Neural progenitor cell (in vitro differentiated cells): ENCODE data around the gene HCK. TPM values are rescaled to one million over a fixed set of nuclear protein-coding genes. Genes with fewer than 3 reads are reported as not detected.

ENCODE experiments used
- DNase-seq: peaks from one replicate; pipeline ENCODE4 v3.0.0-alpha.2; 2016; ENCODE audit warnings: low spot score
- H2AFZ ChIP-seq: fragments of 200-600 bp; sonication (generic); replicated peaks from 2 replicates; pipeline ENCODE4 v1.6.1; 2016; ENCODE audit warnings: antibody characterized with exemption
- H3F3A ChIP-seq: fragments of 200-600 bp; sonication (generic); 2 replicates; pipeline ENCODE4 v1.6.1; 2016; ENCODE audit warnings: antibody characterized with exemption, low read depth
- H3K27ac ChIP-seq: fragments of 200-600 bp; sonication (generic); 2 replicates; pipeline ENCODE4 v1.5.1; 2016; ENCODE audit warnings: mild to moderate bottlenecking
- H3K27me3 ChIP-seq: fragments of 200-600 bp; sonication (generic); 2 replicates; pipeline ENCODE4 v1.6.1; 2016; ENCODE audit warnings: mild to moderate bottlenecking, moderate library complexity
- H3K36me3 ChIP-seq: fragments of 200-600 bp; sonication (generic); 2 replicates; pipeline ENCODE4 v1.5.1; 2016
- H3K4me1 ChIP-seq: fragments of 200-600 bp; sonication (generic); 2 replicates; pipeline ENCODE4 v1.6.1; 2016; ENCODE audit warnings: mixed run types
- H3K4me2 ChIP-seq: fragments of 200-600 bp; sonication (generic); 2 replicates; pipeline ENCODE4 v1.6.1; 2016
- H3K4me3 ChIP-seq: fragments of 200-600 bp; sonication (generic); 2 replicates; pipeline ENCODE4 v1.5.1; 2016
- H3K79me2 ChIP-seq: fragments of 200-600 bp; sonication (generic); 2 replicates; pipeline ENCODE4 v1.6.1; 2016; ENCODE audit warnings: low read depth
- H3K9ac ChIP-seq: fragments of 200-600 bp; sonication (generic); 2 replicates; pipeline ENCODE4 v1.6.1; 2016
- H3K9me3 ChIP-seq: fragments of 200-600 bp; sonication (generic); 2 replicates; pipeline ENCODE4 v1.5.1; 2016; ENCODE audit warnings: low read depth
- H4K20me1 ChIP-seq: fragments of 200-600 bp; sonication (generic); 2 replicates; pipeline ENCODE4 v1.6.1; 2016; ENCODE audit warnings: low read depth
- H3K27ac Mint-ChIP-seq: 3 replicates; pipeline ENCODE4 v1.8.0; 2021; ENCODE audit warnings: mixed read lengths
- H3K27me3 Mint-ChIP-seq: 2 replicates; pipeline ENCODE4 v1.8.0; 2022; ENCODE audit warnings: low read depth, mild to moderate bottlenecking, inconsistent platforms, moderate library complexity, mixed read lengths; ENCODE audit not compliant: insufficient read depth
- H3K36me3 Mint-ChIP-seq: 3 replicates; pipeline ENCODE4 v1.8.0; 2021; ENCODE audit warnings: mixed read lengths
- H3K4me1 Mint-ChIP-seq: 3 replicates; pipeline ENCODE4 v1.8.0; 2021; ENCODE audit warnings: mixed read lengths
- H3K4me3 Mint-ChIP-seq: 3 replicates; pipeline ENCODE4 v1.8.0; 2021; ENCODE audit warnings: mild to moderate bottlenecking, moderate library complexity, mixed read lengths
- H3K9me3 Mint-ChIP-seq: 3 replicates; pipeline ENCODE4 v1.8.0; 2020; ENCODE audit warnings: mixed read lengths
- CTCF ChIP-seq: fragments of 200-600 bp; sonication (generic); IDR thresholded peaks from 2 replicates; pipeline ENCODE4 v1.5.1; 2017; ENCODE audit warnings: antibody characterized with exemption, mild to moderate bottlenecking
- EZH2 ChIP-seq: fragments of 200-600 bp; sonication (generic); IDR thresholded peaks from 2 replicates; pipeline ENCODE4 v1.6.1; 2017; ENCODE audit warnings: antibody characterized with exemption, mild to moderate bottlenecking, moderate library complexity
- EZH2phosphoT487 ChIP-seq: fragments of 200-600 bp; sonication (generic); IDR thresholded peaks from 2 replicates; pipeline ENCODE4 v1.6.1; 2017; ENCODE audit warnings: antibody characterized with exemption
- total RNA-seq: library from RNA; depleted of rRNA; stranded (reverse); fragments of >200 nt; gene quantifications from 2 replicates; pipeline ENCODE4 v1.2.3, GENCODE V29; 2015; ENCODE audit warnings: low replicate concordance

Gene HCK
- total RNA-seq, 1 donor from 2014 or later, result not detected

GRCh38 chr20:32063695-32064094 is 11.7 kb downstream of the HCK start:
- no peaks in the 10 kb centered on the region for H3K9me3 Mint-ChIP-seq
- peaks cover 3% of the 10 kb centered on the region for H3K4me1 ChIP-seq
- TF ChIP-seq EZH2 (no peak), EZH2phosphoT487 (no peak), CTCF (no peak)
- no peaks in the 10 kb centered on the region for H4K20me1 ChIP-seq
- H3K4me3 Mint-ChIP-seq, result no peak overlapping the region
- no peak overlapping the region for H3K4me2 ChIP-seq
- no peak overlapping the region for H3K9ac ChIP-seq
- peaks cover 2% of the 10 kb centered on the region for H3K4me1 Mint-ChIP-seq
- no peaks in the 10 kb centered on the region for H3K79me2 ChIP-seq
- no peak overlapping the region for H3K27ac ChIP-seq
- H3K36me3 Mint-ChIP-seq, result no peaks in the 10 kb centered on the region
- peaks cover 24% of the 10 kb centered on the region for H3K27me3 ChIP-seq
- no peak overlapping the region for H2AFZ ChIP-seq
- no peaks in the 10 kb centered on the region for H3K36me3 ChIP-seq
- no peak for DNase-seq
- H3F3A ChIP-seq, result no peaks in the 10 kb centered on the region
- H3K27me3 Mint-ChIP-seq, result peaks cover 12% of the 10 kb centered on the region
- H3K9me3 ChIP-seq, result no peaks in the 10 kb centered on the region
- H3K27ac Mint-ChIP-seq, result no peak overlapping the region
- H3K4me3 ChIP-seq, result no peak overlapping the region

DNA sequence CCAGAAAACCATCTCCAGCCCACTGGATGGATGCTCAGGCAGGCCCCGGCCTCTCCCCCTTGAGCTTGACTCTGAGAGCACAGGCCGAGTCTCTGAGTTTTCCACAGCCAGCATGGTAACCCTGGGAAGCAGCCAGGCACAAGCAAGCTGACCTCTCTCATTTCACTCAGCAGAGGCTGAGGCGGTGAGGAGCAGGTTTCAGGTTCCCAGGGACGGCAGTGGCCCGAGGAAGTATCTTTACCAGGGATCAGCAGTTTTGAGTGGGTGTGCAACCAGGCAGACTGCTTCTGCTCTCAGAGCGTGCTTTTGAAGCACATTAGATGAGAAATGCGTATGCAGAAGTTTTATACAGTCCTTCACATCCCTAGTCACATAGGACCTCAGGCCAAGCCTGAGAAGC is 12.6 kb downstream of the HCK start:
- Histone ChIP-seq H3K36me3 (no peaks in the 10 kb centered on the region), H3K79me2 (no peaks in the 10 kb centered on the region), H3F3A (no peaks in the 10 kb centered on the region), H4K20me1 (no peaks in the 10 kb centered on the region), H3K4me3 (no peak overlapping the region), H3K27me3 (peaks cover 15% of the 10 kb centered on the region), H3K9me3 (no peaks in the 10 kb centered on the region), H2AFZ (no peak overlapping the region), H3K4me2 (no peak overlapping the region), H3K4me1 (peaks cover 3% of the 10 kb centered on the region), H3K9ac (no peak overlapping the region), H3K27ac (no peak overlapping the region)
- TF ChIP-seq EZH2 (no peak), CTCF (no peak), EZH2phosphoT487 (no peak)
- H3K27ac Mint-ChIP-seq, result no peak overlapping the region
- no peak overlapping the region for H3K4me3 Mint-ChIP-seq
- H3K4me1 Mint-ChIP-seq, result peaks cover 2% of the 10 kb centered on the region
- H3K36me3 Mint-ChIP-seq, result no peaks in the 10 kb centered on the region
- H3K27me3 Mint-ChIP-seq, result peaks cover 12% of the 10 kb centered on the region
- no peak for DNase-seq
- no peaks in the 10 kb centered on the region for H3K9me3 Mint-ChIP-seq

DNA sequence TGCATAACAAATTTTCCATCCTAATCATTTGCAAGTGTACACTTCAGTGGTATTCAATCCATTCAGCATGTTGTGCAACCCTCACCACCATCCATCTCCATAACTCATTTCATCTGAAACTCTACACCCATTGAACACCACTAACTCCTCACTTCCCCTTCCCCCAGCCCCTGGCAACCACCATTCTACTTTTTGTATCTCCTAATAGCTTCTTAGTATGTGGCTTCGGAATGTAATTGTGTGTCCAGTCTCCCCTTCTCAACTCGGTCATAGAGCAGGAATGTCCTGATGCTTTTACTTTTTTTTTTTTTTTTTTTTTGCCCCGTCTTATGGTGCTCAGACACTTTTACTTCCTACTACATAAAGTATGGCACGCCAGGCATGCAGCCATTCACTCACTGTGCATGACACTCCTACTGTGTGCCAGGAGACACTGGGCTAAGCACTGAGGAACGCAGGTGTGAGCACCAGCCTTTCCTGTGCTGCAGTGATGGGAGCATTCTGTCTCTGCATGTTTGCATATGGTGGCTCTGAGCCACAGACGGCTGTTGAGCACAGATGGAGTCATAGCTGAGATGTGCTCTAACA is 15.3 kb downstream of the HCK start:
- Histone ChIP-seq H3K4me1 (peaks cover 11% of the 10 kb centered on the region), H3K4me3 (no peak overlapping the region), H3K27me3 (no peaks in the 10 kb centered on the region), H3F3A (peaks cover 4% of the 10 kb centered on the region), H4K20me1 (no peaks in the 10 kb centered on the region), H3K9ac (no peak overlapping the region), H3K4me2 (no peak overlapping the region), H3K9me3 (no peaks in the 10 kb centered on the region), H3K36me3 (no peaks in the 10 kb centered on the region), H3K27ac (no peak overlapping the region), H3K79me2 (no peaks in the 10 kb centered on the region), H2AFZ (no peak overlapping the region)
- DNase-seq, result no peak
- Mint-ChIP-seq H3K27ac (no peak overlapping the region), H3K9me3 (no peaks in the 10 kb centered on the region), H3K4me3 (no peak overlapping the region), H3K27me3 (peaks cover 5% of the 10 kb centered on the region), H3K36me3 (no peaks in the 10 kb centered on the region), H3K4me1 (peaks cover 6% of the 10 kb centered on the region)
- TF ChIP-seq CTCF, result no peak
- no peak for TF ChIP-seq EZH2phosphoT487
- TF ChIP-seq EZH2, result no peak
